GM12878 (cell line): Measurements from ENCODE around the gene TLR1. TPM values are rescaled to one million over a fixed set of nuclear protein-coding genes. Genes with fewer than 3 reads are reported as not detected.

Experiments used
- ATAC-seq: fragments of 200-7000 bp; cut with Tn5 transposase; 3 replicates; pipeline ENCODE4 v1.9.1; 2020; ENCODE audit warnings: mild to moderate bottlenecking, moderate library complexity
- BruUV-seq: library from RNA; stranded (reverse); fragments of 400-500 nt; replicated peaks from 2 replicates; lab custom pipeline; 2021; lab: Mats Ljungman, UMichigan
- CTCF ChIA-PET: fragments of 300-600 bp; sonication (Branson Sonifier 250); formaldehyde crosslinking; extraction: SDS; loops from one replicate; lab custom pipeline; 2021; ENCODE audit warnings: inconsistent platforms; lab: Yijun Ruan, JAX
- POLR2A ChIA-PET: fragments of 350-600 bp; formaldehyde crosslinking; extraction: SDS; loops from one replicate; lab custom pipeline; 2021; ENCODE audit warnings: inconsistent platforms; lab: Charles Lee
- RAD21 ChIA-PET: fragments of 300-600 bp; sonication (Branson Sonifier 250); formaldehyde crosslinking; loops from one replicate; lab custom pipeline; 2023; ENCODE audit warnings: antibody characterized with exemption; ENCODE audit not compliant: unreplicated experiment; lab: Charles Lee
- SMC1A ChIA-PET: fragments of 300-600 bp; sonication (Branson Sonifier 250); formaldehyde crosslinking; loops from one replicate; lab custom pipeline; 2023; ENCODE audit not compliant: unreplicated experiment, uncharacterized antibody; lab: Charles Lee
- DNase-seq: peaks from one replicate; pipeline ENCODE4 v3.0.0-alpha.2; 2011; ENCODE audit warnings: low read depth, low spot score
- FAIRE-seq: peaks from 3 replicates; lab custom pipeline; 2011; peaks lifted over from hg19 to GRCh38; lab: Jason Lieb, UNC
- H2AFZ ChIP-seq: 2 replicates; pipeline ENCODE4 v1.6.0; 2011; ENCODE audit warnings: low read depth, low read length, control low read depth; ENCODE audit not compliant: control insufficient read depth
- H3K27ac ChIP-seq: 2 replicates; pipeline ENCODE4 v1.5.1; 2011; ENCODE audit warnings: control low read depth; ENCODE audit not compliant: control insufficient read depth, insufficient read depth
- H3K27me3 ChIP-seq, 2 experiments: replicated peaks in 1 of 2; 2 replicates each; pipeline versions ENCODE4 v1.6.0 to v1.6.1; 2011; ENCODE audit warnings: low read length in 1 of 2; ENCODE audit not compliant: control insufficient read depth in 2 of 2, insufficient read depth in 2 of 2
- H3K36me3 ChIP-seq, 2 experiments: 2 replicates each; pipeline ENCODE4 v1.5.1; 2011; ENCODE audit warnings: low read length in 1 of 2; ENCODE audit not compliant: control insufficient read depth in 2 of 2, insufficient read depth in 2 of 2
- H3K4me1 ChIP-seq: 2 replicates; pipeline ENCODE4 v1.6.1; 2011; ENCODE audit warnings: mild to moderate bottlenecking, low read length, moderate library complexity, mixed read lengths; ENCODE audit not compliant: control insufficient read depth, insufficient read depth
- H3K4me2 ChIP-seq: 2 replicates; pipeline ENCODE4 v1.6.0; 2011; ENCODE audit warnings: control low read depth; ENCODE audit not compliant: control insufficient read depth, insufficient read depth
- H3K4me3 ChIP-seq: fragments of 200-600 bp; sonication (generic); 2 replicates; pipeline ENCODE4 v1.5.1; 2016
- H3K79me2 ChIP-seq: 2 replicates; pipeline ENCODE4 v1.6.0; 2011; ENCODE audit warnings: low read length; ENCODE audit not compliant: control insufficient read depth, insufficient read depth
- H3K9ac ChIP-seq: 2 replicates; pipeline ENCODE4 v1.8.0; 2011; ENCODE audit warnings: low read length, control low read depth, mixed read lengths; ENCODE audit not compliant: control insufficient read depth, insufficient read depth
- H3K9me3 ChIP-seq: replicated peaks from 3 replicates; pipeline ENCODE4 v1.5.1; 2011; ENCODE audit warnings: mild to moderate bottlenecking, low read length; ENCODE audit not compliant: control insufficient read depth, insufficient read depth
- H4K20me1 ChIP-seq: 2 replicates; pipeline ENCODE4 v1.6.0; 2011; ENCODE audit not compliant: control insufficient read depth, insufficient read depth
- BACH1 ChIP-seq: fragments of 450-650 bp; IDR thresholded peaks from 2 replicates; pipeline ENCODE4 v1.6.1; 2017; ENCODE audit warnings: mild to moderate bottlenecking, borderline replicate concordance
- IKZF1 ChIP-seq: fragments of 450-650 bp; conservative IDR thresholded peaks from 2 replicates; pipeline ENCODE4 v1.6.1; 2017; ENCODE audit warnings: antibody characterized with exemption, mild to moderate bottlenecking
- JUNB ChIP-seq: IDR thresholded peaks from 2 replicates; pipeline ENCODE4 v1.6.1; 2016; ENCODE audit warnings: antibody characterized with exemption, mild to moderate bottlenecking
- MTA3 ChIP-seq: IDR thresholded peaks from 2 replicates; pipeline ENCODE4 v1.6.1; 2012; ENCODE audit warnings: low read length, inconsistent platforms, borderline replicate concordance
- NRF1 ChIP-seq: conservative IDR thresholded peaks from 2 replicates; pipeline ENCODE4 v1.6.1; 2011; ENCODE audit warnings: mild to moderate bottlenecking, low read depth, low read length, improper control_type of control experiment
- PAX8 ChIP-seq: fragments of 450-650 bp; IDR thresholded peaks from 2 replicates; pipeline ENCODE4 v1.6.1; 2017; ENCODE audit warnings: mild to moderate bottlenecking, moderate library complexity
- POU2F2 ChIP-seq: IDR thresholded peaks from 3 replicates; pipeline ENCODE4 v1.6.1; 2011; ENCODE audit warnings: low read depth, mild to moderate bottlenecking, low read length, borderline replicate concordance
- RAD51 ChIP-seq: fragments of 450-650 bp; IDR thresholded peaks from 2 replicates; pipeline ENCODE4 v1.6.1; 2016; ENCODE audit warnings: moderate library complexity, mild to moderate bottlenecking, inconsistent platforms
- RUNX3 ChIP-seq: IDR thresholded peaks from 2 replicates; pipeline ENCODE4 v1.6.1; 2012; ENCODE audit warnings: low read length, inconsistent platforms
- SMAD5 ChIP-seq: IDR thresholded peaks from 2 replicates; pipeline ENCODE4 v1.6.1; 2016; ENCODE audit warnings: antibody characterized with exemption, low read depth
- WGBS: methylation state at CpG from one replicate; pipeline ENCODE4 v1.1.6; 2016; ENCODE audit warnings: low lambda C conversion rate; ENCODE audit not compliant: insufficient replicate concordance, insufficient coverage; ENCODE audit errors: missing lambda C conversion rate; 5-methylcytosine and 5-hydroxymethylcytosine counted together
- in situ Hi-C: fragments of 300-500 bp; cut with MboI; formaldehyde crosslinking; loops from 9 replicates; pipeline ENCODE4 v1.14.3; 2018; ENCODE audit warnings: mixed read lengths
- intact Hi-C: fragments of 100-400 bp; cut with micrococcal nuclease; formaldehyde crosslinking; loops from one replicate; pipeline ENCODE4 v1.14.2; 2022; ENCODE audit not compliant: unreplicated experiment
- polyA plus RNA-seq, 11 experiments: library from polyadenylated mRNA; depleted of rRNA in 4 of 11; unstranded in 6 of 11; stranded (reverse) in 5 of 11; fragments of >200 nt; fragmentation: Nextera tagmentation in 4 of 11; fragmentation: Illumina TruSeq in 1 of 11; extraction: Ambion mirVana in 4 of 11; extraction: Trizol in 1 of 11; gene quantifications; 1 replicate in 1 of 11; 2 replicates in 10 of 11; pipeline versions ENCODE4 v1.2.1 to v1.2.3, GENCODE V29; 2011 to 2016; ENCODE audit warnings: inconsistent platforms in 2 of 11, missing spikeins in 2 of 11, low read depth in 1 of 11
- total RNA-seq, 4 experiments: library from RNA; depleted of rRNA in 3 of 4; stranded (reverse); fragments of >200 nt in 3 of 4; fragmentation: Illumina TruSeq in 1 of 4; extraction: Trizol in 1 of 4; gene quantifications; 2 replicates each; pipeline versions ENCODE4 v1.2.1 to v1.2.3, GENCODE V29; 2013 to 2021
- TF ChIP-seq, protein P1 (sequence below): IDR thresholded peaks from 2 replicates; pipeline ENCODE4 v1.6.1; 2011; ENCODE audit warnings: borderline replicate concordance, low read depth, mild to moderate bottlenecking, moderate library complexity, low read length; ENCODE audit not compliant: insufficient read depth, poor library complexity, severe bottlenecking
- TF ChIP-seq, protein P2 (sequence below): IDR thresholded peaks from 2 replicates; pipeline ENCODE4 v1.6.1; 2012; ENCODE audit warnings: improper control_type of control experiment, low read depth, low read length; ENCODE audit not compliant: insufficient replicate concordance

TLR1 gene
- total and polyA plus RNA-seq, 10 of the 15 experiments (the other 5 are each of a cell fraction or from before 2014, with no cell fraction given), result 9.3 to 57.1 (median 20.4) TPM

GRCh38 chr4:38781854-38782261 is 22.7 kb downstream of the TLR1 start:
- intact Hi-C loops (loop anchor here (1.0 to 5.0 kb wide), 4 partner anchors 21 to 74 kb away; partner anchors contain the start of genes TLR1 and TLR6), in situ Hi-C loops (no loop called here)
- peak overlapping the region; percentile 92 for H3K4me2 ChIP-seq
- peak overlapping the region; percentile 31 for H2AFZ ChIP-seq
- peak overlapping the region; percentile 88 for H3K9ac ChIP-seq
- peak overlapping the region; percentile 81 for H3K4me3 ChIP-seq
- RAD21 ChIA-PET, result interaction anchor here (0.9 to 4.9 kb wide), 42 partner anchors 9 to 856 kb away, joined by 3 to 437 read pairs (median 7); partner anchors contain the start of genes FAM114A1, TLR1, TLR6 and WDR19
- peaks cover 24% of the 10 kb centered on the region for H3K9me3 ChIP-seq
- TSS peak; percentile 95 for BruUV-seq
- DNase-seq, result peak; percentile 72
- H3K79me2 ChIP-seq, result peaks cover 59% of the 10 kb centered on the region
- H3K4me1 ChIP-seq, result peaks cover 22% of the 10 kb centered on the region
- SMC1A ChIA-PET, result interaction anchor here (0.6 to 8.9 kb wide), 42 partner anchors 10 to 712 kb away, joined by 3 to 468 read pairs (median 6); partner anchors contain the start of genes FAM114A1, TLR1, TLR6 and TMEM156
- WGBS, result 0% methylated on average over 4 of the region's 4 CpGs
- peaks cover 0 to 13% of the 10 kb centered on the region in 2 experiments; a peak in 2 of 4 replicates for H3K36me3 ChIP-seq
- POLR2A ChIA-PET, result interaction anchor here (0.6 to 5.6 kb wide), 17 partner anchors 9 to 621 kb away, joined by 3 to 196 read pairs (median 4); partner anchors contain the start of genes FAM114A1, TLR1 and TLR6
- peak; percentile 71 for ATAC-seq
- CTCF ChIA-PET, result interaction anchor here (0.7 to 8.1 kb wide), 46 partner anchors 8 to 940 kb away, joined by 3 to 449 read pairs (median 6); partner anchors contain the start of genes FAM114A1, TLR1, TLR6 and WDR19
- no peak for FAIRE-seq
- peak overlapping the region; percentile 96 for H3K27ac ChIP-seq
- H3K27me3 ChIP-seq, result no peaks in the 10 kb centered on the region
- H4K20me1 ChIP-seq, result no peaks in the 10 kb centered on the region
- TF ChIP-seq POU2F2 (0 out of 3 replicates have a peak, but pooled peaks have one; percentile 39), RAD51 (peak; percentile 31; the same call in 1 of the 2 replicates), JUNB (peak; percentile 21; the same call in 1 of the 2 replicates), NRF1 (no peak), MTA3 (peak; percentile 48; the same call in 1 of the 2 replicates), PAX8 (peak; percentile 61; the same call in 1 of the 2 replicates), RUNX3 (peak; percentile 50), IKZF1 (0 out of 2 replicates have a peak, but pooled peaks have one; percentile 7), BACH1 (no peak; the same call in 1 of the 2 replicates), SMAD5 (peak; percentile 73)
- TF ChIP-seq, protein P1, sequence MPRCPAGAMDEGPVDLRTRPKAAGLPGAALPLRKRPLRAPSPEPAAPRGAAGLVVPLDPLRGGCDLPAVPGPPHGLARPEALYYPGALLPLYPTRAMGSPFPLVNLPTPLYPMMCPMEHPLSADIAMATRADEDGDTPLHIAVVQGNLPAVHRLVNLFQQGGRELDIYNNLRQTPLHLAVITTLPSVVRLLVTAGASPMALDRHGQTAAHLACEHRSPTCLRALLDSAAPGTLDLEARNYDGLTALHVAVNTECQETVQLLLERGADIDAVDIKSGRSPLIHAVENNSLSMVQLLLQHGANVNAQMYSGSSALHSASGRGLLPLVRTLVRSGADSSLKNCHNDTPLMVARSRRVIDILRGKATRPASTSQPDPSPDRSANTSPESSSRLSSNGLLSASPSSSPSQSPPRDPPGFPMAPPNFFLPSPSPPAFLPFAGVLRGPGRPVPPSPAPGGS, result peak; percentile 16
- TF ChIP-seq, protein P2, sequence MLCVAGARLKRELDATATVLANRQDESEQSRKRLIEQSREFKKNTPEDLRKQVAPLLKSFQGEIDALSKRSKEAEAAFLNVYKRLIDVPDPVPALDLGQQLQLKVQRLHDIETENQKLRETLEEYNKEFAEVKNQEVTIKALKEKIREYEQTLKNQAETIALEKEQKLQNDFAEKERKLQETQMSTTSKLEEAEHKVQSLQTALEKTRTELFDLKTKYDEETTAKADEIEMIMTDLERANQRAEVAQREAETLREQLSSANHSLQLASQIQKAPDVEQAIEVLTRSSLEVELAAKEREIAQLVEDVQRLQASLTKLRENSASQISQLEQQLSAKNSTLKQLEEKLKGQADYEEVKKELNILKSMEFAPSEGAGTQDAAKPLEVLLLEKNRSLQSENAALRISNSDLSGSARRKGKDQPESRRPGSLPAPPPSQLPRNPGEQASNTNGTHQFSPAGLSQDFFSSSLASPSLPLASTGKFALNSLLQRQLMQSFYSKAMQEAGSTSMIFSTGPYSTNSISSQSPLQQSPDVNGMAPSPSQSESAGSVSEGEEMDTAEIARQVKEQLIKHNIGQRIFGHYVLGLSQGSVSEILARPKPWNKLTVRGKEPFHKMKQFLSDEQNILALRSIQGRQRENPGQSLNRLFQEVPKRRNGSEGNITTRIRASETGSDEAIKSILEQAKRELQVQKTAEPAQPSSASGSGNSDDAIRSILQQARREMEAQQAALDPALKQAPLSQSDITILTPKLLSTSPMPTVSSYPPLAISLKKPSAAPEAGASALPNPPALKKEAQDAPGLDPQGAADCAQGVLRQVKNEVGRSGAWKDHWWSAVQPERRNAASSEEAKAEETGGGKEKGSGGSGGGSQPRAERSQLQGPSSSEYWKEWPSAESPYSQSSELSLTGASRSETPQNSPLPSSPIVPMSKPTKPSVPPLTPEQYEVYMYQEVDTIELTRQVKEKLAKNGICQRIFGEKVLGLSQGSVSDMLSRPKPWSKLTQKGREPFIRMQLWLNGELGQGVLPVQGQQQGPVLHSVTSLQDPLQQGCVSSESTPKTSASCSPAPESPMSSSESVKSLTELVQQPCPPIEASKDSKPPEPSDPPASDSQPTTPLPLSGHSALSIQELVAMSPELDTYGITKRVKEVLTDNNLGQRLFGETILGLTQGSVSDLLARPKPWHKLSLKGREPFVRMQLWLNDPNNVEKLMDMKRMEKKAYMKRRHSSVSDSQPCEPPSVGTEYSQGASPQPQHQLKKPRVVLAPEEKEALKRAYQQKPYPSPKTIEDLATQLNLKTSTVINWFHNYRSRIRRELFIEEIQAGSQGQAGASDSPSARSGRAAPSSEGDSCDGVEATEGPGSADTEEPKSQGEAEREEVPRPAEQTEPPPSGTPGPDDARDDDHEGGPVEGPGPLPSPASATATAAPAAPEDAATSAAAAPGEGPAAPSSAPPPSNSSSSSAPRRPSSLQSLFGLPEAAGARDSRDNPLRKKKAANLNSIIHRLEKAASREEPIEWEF, result peak; percentile 16
